Thymus (tissue), 11 donors: Measurements from ENCODE around the gene EP300. TPM values are rescaled to one million over a fixed set of nuclear protein-coding genes. Genes with fewer than 3 reads are reported as not detected.
A peak's percentile ranks its signal among the peaks of the same experiment; 100 is the strongest.

Experiments used
- DNase-seq, 9 donors: peaks; one replicate each; pipeline ENCODE4 v3.0.0-alpha.2; 2013; ENCODE audit warnings: low spot score in 9 of 9, low read depth in 6 of 9, missing footprints in 1 of 9
- H3K27ac ChIP-seq, 2 donors: one replicate each; pipeline ENCODE4 v1.5.1; 2013; ENCODE audit warnings: control low read depth in 1 of 2, low read depth in 1 of 2, low read length in 1 of 2, mild to moderate bottlenecking in 1 of 2, moderate library complexity in 1 of 2
- H3K27me3 ChIP-seq, 2 donors: one replicate each; pipeline ENCODE4 v1.5.1; 2013; ENCODE audit warnings: low read length in 1 of 2; ENCODE audit not compliant: control insufficient read depth in 2 of 2, insufficient read depth in 1 of 2
- H3K36me3 ChIP-seq, 2 donors: one replicate each; pipeline ENCODE4 v1.5.1; 2013; ENCODE audit warnings: low read length in 1 of 2, mild to moderate bottlenecking in 1 of 2, moderate library complexity in 1 of 2; ENCODE audit not compliant: control insufficient read depth in 2 of 2, insufficient read depth in 2 of 2
- H3K4me1 ChIP-seq, 2 donors: one replicate each; pipeline ENCODE4 v1.5.1; 2013; ENCODE audit warnings: low read length in 2 of 2; ENCODE audit not compliant: control insufficient read depth in 2 of 2, insufficient read depth in 2 of 2
- H3K4me3 ChIP-seq, 2 donors: one replicate each; pipeline ENCODE4 v1.5.1; 2013; ENCODE audit warnings: low read length in 2 of 2, control low read depth in 1 of 2, mild to moderate bottlenecking in 1 of 2
- H3K9me3 ChIP-seq, 2 donors: one replicate each; pipeline ENCODE4 v1.5.1; 2013; ENCODE audit warnings: low read length in 1 of 2, mild to moderate bottlenecking in 1 of 2; ENCODE audit not compliant: control insufficient read depth in 2 of 2, insufficient read depth in 1 of 2
- WGBS: extraction: QIAGEN DNeasy Blood & Tissue Kit; methylation state at CpG from one replicate; pipeline ENCODE4 v1.1.7; 2013; 5-methylcytosine and 5-hydroxymethylcytosine counted together
- polyA plus RNA-seq: library from polyadenylated mRNA; stranded (reverse); fragments of 200-250 nt; gene quantifications from one replicate; pipeline ENCODE4 v1.2.3, GENCODE V29; 2013
- total RNA-seq: library from RNA; stranded (reverse); fragments of 120-200 nt; gene quantifications from one replicate; pipeline ENCODE4 v1.2.4, GENCODE V29; 2013
- donor health status: healthy.

The EP300 gene
- total and polyA plus RNA-seq, 2 donors: 11.1 to 17.1 TPM

GRCh38 chr22:41204066-41204465 lies 111.7 kb downstream of the EP300 start:
- Histone ChIP-seq H3K27me3 (peaks cover 0 to 21% of the 10 kb centered on the region in 2 donors), H3K4me1 (peaks cover 11 to 12% of the 10 kb centered on the region in 2 donors), H3K27ac (no peak overlapping the region), H3K9me3 (no peaks in the 10 kb centered on the region), H3K36me3 (peaks cover 0 to 3% of the 10 kb centered on the region in 2 donors), H3K4me3 (no peak overlapping the region)
- DNase-seq: no peak
- WGBS: 62% methylated on average over 6 of the region's 6 CpGs

GRCh38 chr22:41204992-41205900 lies 112.9 kb downstream of the EP300 start, which contains the start of gene L3MBTL2:
Gene L3MBTL2 (plus strand): TSS chr22:41205312. CDS start chr22:41205363, 51 bp downstream.
- Histone ChIP-seq H3K27me3 (peaks cover 0 to 12% of the 10 kb centered on the region in 2 donors), H3K4me1 (peaks cover 11 to 12% of the 10 kb centered on the region in 2 donors), H3K9me3 (no peaks in the 10 kb centered on the region), H3K4me3 (peak within 1 kb of the TSS; percentile 68 to 73), H3K27ac (peak within 1 kb of the TSS; percentile 83 to 85), H3K36me3 (peaks cover 0 to 11% of the 10 kb centered on the region in 2 donors)
- peak; percentile 92 to 99 (median 98) for DNase-seq
- WGBS: 3% methylated on average over 47 of the region's 47 CpGs

GRCh38 chr22:41206719-41207118 lies 114.3 kb downstream of the EP300 start:
- H3K4me1 ChIP-seq: peaks cover 11 to 12% of the 10 kb centered on the region in 2 donors
- peaks cover 8 to 19% of the 10 kb centered on the region in 2 donors for H3K36me3 ChIP-seq
- WGBS: 98% methylated on average over 9 of the region's 9 CpGs
- H3K9me3 ChIP-seq: no peaks in the 10 kb centered on the region
- H3K27ac ChIP-seq: no peak overlapping the region
- H3K4me3 ChIP-seq: no peak overlapping the region
- no peak for DNase-seq
- H3K27me3 ChIP-seq: peaks cover 0 to 4% of the 10 kb centered on the region in 2 donors

- DNase-seq: no peak
- Histone ChIP-seq H3K27me3 (no peaks in the 10 kb centered on the region), H3K9me3 (peaks cover 2 to 14% of the 10 kb centered on the region in 2 donors), H3K4me3 (no peak overlapping the region), H3K27ac (no peak overlapping the region), H3K4me1 (peaks cover 10 to 24% of the 10 kb centered on the region in 2 donors), H3K36me3 (peaks cover 27 to 45% of the 10 kb centered on the region in 2 donors)
- WGBS: 97% methylated on average over 10 of the region's 10 CpGs
These were observed 123.0 kb downstream of the EP300 start for GRCh38 chr22:41215409-41215808.

GRCh38 chr22:41215926-41216325 lies 123.5 kb downstream of the EP300 start:
- DNase-seq: no peak
- peaks cover 10 to 24% of the 10 kb centered on the region in 2 donors for H3K4me1 ChIP-seq
- H3K4me3 ChIP-seq: no peak overlapping the region
- over 99% methylated on average over 7 of the region's 7 CpGs for WGBS
- H3K9me3 ChIP-seq: peaks cover 2 to 14% of the 10 kb centered on the region in 2 donors
- no peaks in the 10 kb centered on the region for H3K27me3 ChIP-seq
- peaks cover 27 to 47% of the 10 kb centered on the region in 2 donors for H3K36me3 ChIP-seq
- peak overlapping the region in 1 of 2 donors; percentile 3 for H3K27ac ChIP-seq

- 93% methylated on average over 13 of the region's 13 CpGs for WGBS
- DNase-seq: no peak
- Histone ChIP-seq H3K27ac (peak overlapping the region; percentile 85 to 86), H3K4me3 (no peak overlapping the region), H3K4me1 (peaks cover 10 to 24% of the 10 kb centered on the region in 2 donors), H3K9me3 (peaks cover 2 to 14% of the 10 kb centered on the region in 2 donors), H3K36me3 (peaks cover 29 to 47% of the 10 kb centered on the region in 2 donors), H3K27me3 (no peaks in the 10 kb centered on the region)
These were observed 124.6 kb downstream of the EP300 start for GRCh38 chr22:41216984-41217383.

GRCh38 chr22:41217553-41218157 lies 125.3 kb downstream of the EP300 start:
- peaks cover 2 to 14% of the 10 kb centered on the region in 2 donors for H3K9me3 ChIP-seq
- peak overlapping the region; percentile 85 to 86 for H3K27ac ChIP-seq
- peak overlapping the region; percentile 29 to 39 for H3K4me3 ChIP-seq
- peak in 6 of 9 donors; percentile 52 to 84 (median 66) for DNase-seq
- H3K36me3 ChIP-seq: peaks cover 36 to 52% of the 10 kb centered on the region in 2 donors
- no peaks in the 10 kb centered on the region for H3K27me3 ChIP-seq
- peaks cover 10 to 24% of the 10 kb centered on the region in 2 donors for H3K4me1 ChIP-seq
- WGBS: 21% methylated on average over 16 of the region's 16 CpGs

- peaks cover 0 to 2% of the 10 kb centered on the region in 2 donors for H3K4me1 ChIP-seq
- peaks cover 67 to 75% of the 10 kb centered on the region in 2 donors for H3K36me3 ChIP-seq
- H3K4me3 ChIP-seq: no peak overlapping the region
- H3K27ac ChIP-seq: no peak overlapping the region
- H3K27me3 ChIP-seq: no peaks in the 10 kb centered on the region
- no peak for DNase-seq
- no peaks in the 10 kb centered on the region for H3K9me3 ChIP-seq
- 97% methylated on average over 9 of the region's 9 CpGs for WGBS
These were observed 130.6 kb downstream of the EP300 start for GRCh38 chr22:41222846-41223507.
